C4-2B (cell line): ENCODE data around the gene FCHSD1.

ENCODE experiments used
- H3K27ac ChIP-seq: fragments of 450-650 bp; 2 replicates; pipeline ENCODE4 v1.5.1; 2017
- ZFX ChIP-seq: fragments of 450-650 bp; IDR thresholded peaks from 2 replicates; pipeline ENCODE4 v1.6.1; 2017
- TF ChIP-seq, protein P1 (sequence below): fragments of 450-650 bp; conservative IDR thresholded peaks from 2 replicates; pipeline ENCODE4 v1.5.1; 2017; ENCODE audit warnings: mild to moderate bottlenecking

Gene FCHSD1

DNA sequence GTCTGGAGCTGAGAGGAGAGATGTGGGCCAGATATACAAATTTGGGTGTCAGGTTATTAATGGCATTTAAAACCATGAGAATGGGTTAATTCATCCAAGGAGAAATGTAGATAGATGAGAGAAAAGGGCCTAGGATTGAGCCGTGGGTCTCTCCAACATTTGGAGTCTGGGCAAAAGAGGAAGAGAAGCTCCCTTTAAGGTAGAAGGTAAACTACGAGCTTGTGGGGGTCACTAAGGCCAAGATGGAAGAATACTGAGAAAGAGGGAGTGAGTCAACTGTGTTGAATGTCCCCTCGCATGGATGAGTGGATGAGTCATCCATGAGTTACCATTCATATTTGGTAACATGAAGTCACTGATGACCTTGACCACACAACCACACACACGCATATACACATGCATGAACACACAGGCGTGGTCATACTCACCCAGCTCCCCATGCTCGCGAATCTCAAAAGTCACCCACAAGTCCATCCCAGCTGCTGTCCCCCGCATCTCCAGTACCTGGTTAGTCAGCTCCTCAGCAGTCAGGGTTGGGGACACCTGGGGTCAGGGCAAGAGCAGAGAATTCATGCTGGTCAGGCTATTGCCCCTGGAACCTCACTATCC, 6.8 kb upstream of the FCHSD1 start:
- no peak overlapping the region for H3K27ac ChIP-seq
- no peak for TF ChIP-seq ZFX
- TF ChIP-seq, protein P1, sequence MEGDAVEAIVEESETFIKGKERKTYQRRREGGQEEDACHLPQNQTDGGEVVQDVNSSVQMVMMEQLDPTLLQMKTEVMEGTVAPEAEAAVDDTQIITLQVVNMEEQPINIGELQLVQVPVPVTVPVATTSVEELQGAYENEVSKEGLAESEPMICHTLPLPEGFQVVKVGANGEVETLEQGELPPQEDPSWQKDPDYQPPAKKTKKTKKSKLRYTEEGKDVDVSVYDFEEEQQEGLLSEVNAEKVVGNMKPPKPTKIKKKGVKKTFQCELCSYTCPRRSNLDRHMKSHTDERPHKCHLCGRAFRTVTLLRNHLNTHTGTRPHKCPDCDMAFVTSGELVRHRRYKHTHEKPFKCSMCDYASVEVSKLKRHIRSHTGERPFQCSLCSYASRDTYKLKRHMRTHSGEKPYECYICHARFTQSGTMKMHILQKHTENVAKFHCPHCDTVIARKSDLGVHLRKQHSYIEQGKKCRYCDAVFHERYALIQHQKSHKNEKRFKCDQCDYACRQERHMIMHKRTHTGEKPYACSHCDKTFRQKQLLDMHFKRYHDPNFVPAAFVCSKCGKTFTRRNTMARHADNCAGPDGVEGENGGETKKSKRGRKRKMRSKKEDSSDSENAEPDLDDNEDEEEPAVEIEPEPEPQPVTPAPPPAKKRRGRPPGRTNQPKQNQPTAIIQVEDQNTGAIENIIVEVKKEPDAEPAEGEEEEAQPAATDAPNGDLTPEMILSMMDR: no peak

DNA sequence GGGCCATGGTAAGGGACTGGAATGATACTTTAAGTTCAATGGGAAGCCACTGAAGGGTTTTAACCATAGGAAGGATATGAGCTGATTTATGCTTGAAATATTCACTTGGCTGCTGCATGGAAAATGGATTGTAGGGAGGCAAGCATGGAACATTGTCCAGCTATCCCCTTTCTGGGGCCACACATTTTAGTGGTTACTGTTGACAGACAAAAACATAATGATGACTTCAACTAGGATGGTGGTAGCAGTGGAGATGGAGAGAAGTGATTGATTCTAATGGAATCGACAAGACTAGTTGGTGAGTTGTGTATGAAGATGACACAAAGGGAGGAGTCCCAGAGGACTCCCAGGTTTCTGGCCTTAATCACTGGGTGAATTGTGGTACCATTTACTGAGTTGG, 6.2 kb upstream of the FCHSD1 start:
- TF ChIP-seq ZFX: no peak
- TF ChIP-seq, protein P1: no peak
- H3K27ac ChIP-seq: no peak overlapping the region

DNA sequence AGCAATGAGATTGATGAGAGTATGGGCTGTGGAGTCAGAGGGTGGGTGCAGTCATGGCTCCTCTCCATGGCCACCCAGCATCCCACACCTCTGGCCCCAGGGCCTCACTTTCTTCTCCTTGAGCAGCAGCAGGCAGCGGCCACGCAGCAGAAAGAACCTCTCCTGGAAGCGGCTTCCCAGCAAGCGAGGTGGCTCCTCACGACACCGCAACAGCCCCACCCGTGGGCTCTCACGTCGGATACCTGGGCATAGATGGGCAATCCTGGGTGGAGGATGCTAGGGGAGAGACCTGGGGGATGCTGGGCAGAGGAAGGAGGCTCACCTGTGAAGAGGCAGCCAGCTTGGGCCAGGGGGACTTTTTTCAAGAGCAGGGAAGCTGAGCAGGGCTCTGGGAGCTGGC, 5.2 kb upstream of the FCHSD1 start:
- H3K27ac ChIP-seq: no peak overlapping the region

GRCh38 chr5:141655020-141655419, 3.8 kb upstream of the FCHSD1 start:
- TF ChIP-seq ZFX: no peak
- TF ChIP-seq, protein P1: no peak
- H3K27ac ChIP-seq: no peak overlapping the region

More for the DNA sequence above, 5.2 kb upstream of the FCHSD1 start:
- TF ChIP-seq, protein P1: no peak
- no peak for TF ChIP-seq ZFX

DNA sequence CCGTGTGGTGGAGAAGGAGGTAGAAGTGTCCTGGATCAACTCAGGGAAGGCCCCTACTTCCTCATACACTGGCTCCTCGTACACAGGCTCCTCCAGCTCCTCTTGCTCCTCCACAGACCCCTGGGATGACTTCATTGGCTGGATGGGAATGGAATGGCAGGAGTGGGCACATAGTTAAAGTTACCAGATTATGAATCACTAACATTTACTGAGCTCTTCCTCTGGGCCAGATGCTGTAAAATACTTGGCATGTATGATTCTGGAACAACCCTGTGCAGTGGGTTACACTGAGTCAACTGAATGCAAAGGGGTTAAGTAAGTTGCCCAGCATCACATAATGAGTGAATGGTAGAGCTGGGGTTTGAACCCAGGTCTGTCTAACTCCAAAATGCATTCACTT, 3.1 kb upstream of the FCHSD1 start:
- no peak overlapping the region for H3K27ac ChIP-seq
- no peak for TF ChIP-seq ZFX
- TF ChIP-seq, protein P1: no peak

- TF ChIP-seq, protein P1: no peak
- TF ChIP-seq ZFX: no peak
- peak overlapping the region; percentile 6; the same call in 1 of the 2 replicates for H3K27ac ChIP-seq
Measured at GRCh38 chr5:141651728-141652105, 499 bp upstream of the FCHSD1 start.

GRCh38 chr5:141649972-141650371, 1.2 kb downstream of the FCHSD1 start:
- no peak for TF ChIP-seq ZFX
- TF ChIP-seq, protein P1: no peak
- H3K27ac ChIP-seq: no peak overlapping the region
